ENCODE data around the gene CCND1. TPM values are rescaled to one million over a fixed set of nuclear protein-coding genes. Genes with fewer than 3 reads are reported as not detected.

The CCND1 gene
- total and polyA plus RNA-seq, 10 of the 15 experiments (the other 5 are each of a cell fraction or from before 2014, with no cell fraction given): 0.09 to 6.6 (median 0.59) TPM; not detected in 2

GRCh38 chr11:69652999-69653398 is 12.0 kb downstream of the CCND1 start (continued):
- TF ChIP-seq JUND (IDR thresholded peaks at IDR 0.05; ENCODE audit: low read depth, low read length) (no peak), ZBED1 (IDR thresholded peaks at IDR 0.05; ENCODE audit: borderline replicate concordance) (no peak), STAT1 (conservative IDR thresholded peaks at IDR 0.05) (no peak), CREM (IDR thresholded peaks at IDR 0.05; ENCODE audit: low read depth) (no peak), NFXL1 (IDR thresholded peaks at IDR 0.05; ENCODE audit: borderline replicate concordance) (no peak), HDAC2 (IDR thresholded peaks at IDR 0.05) (no peak)

DNA sequence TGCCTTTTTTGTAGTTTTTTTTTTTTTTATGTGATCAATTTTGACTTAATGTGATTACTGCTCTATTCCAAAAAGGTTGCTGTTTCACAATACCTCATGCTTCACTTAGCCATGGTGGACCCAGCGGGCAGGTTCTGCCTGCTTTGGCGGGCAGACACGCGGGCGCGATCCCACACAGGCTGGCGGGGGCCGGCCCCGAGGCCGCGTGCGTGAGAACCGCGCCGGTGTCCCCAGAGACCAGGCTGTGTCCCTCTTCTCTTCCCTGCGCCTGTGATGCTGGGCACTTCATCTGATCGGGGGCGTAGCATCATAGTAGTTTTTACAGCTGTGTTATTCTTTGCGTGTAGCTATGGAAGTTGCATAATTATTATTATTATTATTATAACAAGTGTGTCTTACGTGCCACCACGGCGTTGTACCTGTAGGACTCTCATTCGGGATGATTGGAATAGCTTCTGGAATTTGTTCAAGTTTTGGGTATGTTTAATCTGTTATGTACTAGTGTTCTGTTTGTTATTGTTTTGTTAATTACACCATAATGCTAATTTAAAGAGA is 12.5 kb downstream of the CCND1 start:
- Histone ChIP-seq H3K9me3 (replicated peaks; ENCODE audit: control insufficient read depth, insufficient read depth, low read length) (no peaks in the 10 kb centered on the region; the same call in 2 of the 3 replicates), H2AFZ (ENCODE audit: control insufficient read depth, low read depth, low read length) (no peak overlapping the region), H3K27ac (ENCODE audit: control insufficient read depth, insufficient read depth) (no peak overlapping the region), H4K20me1 (ENCODE audit: control insufficient read depth, insufficient read depth) (no peaks in the 10 kb centered on the region), H3K27me3 (replicated peaks in 1 of 2; ENCODE audit: control insufficient read depth in 2 of 2, insufficient read depth in 2 of 2, low read length in 1 of 2) (no peaks in the 10 kb centered on the region), H3K4me3 (no peak overlapping the region), H3K4me1 (ENCODE audit: control insufficient read depth, insufficient read depth, low read length) (no peaks in the 10 kb centered on the region), H3K79me2 (ENCODE audit: control insufficient read depth, insufficient read depth, low read length) (no peaks in the 10 kb centered on the region), H3K36me3 (ENCODE audit: control insufficient read depth in 2 of 2, insufficient read depth in 2 of 2, low read length in 1 of 2) (no peaks in the 10 kb centered on the region), H3K9ac (ENCODE audit: control insufficient read depth, insufficient read depth, low read length) (no peak overlapping the region), H3K4me2 (ENCODE audit: control insufficient read depth, insufficient read depth) (no peak overlapping the region)
- no peak for FAIRE-seq
- TF ChIP-seq NR2F1 (conservative IDR thresholded peaks at IDR 0.05) (no peak), KAT2A (conservative IDR thresholded peaks at IDR 0.05; ENCODE audit: control insufficient read depth, low read depth, low read length) (no peak), MXI1 (IDR thresholded peaks at IDR 0.05; ENCODE audit: low read depth, low read length) (no peak), MYC (IDR thresholded peaks at IDR 0.05; ENCODE audit: insufficient read depth, insufficient read length, insufficient replicate concordance, low read length, severe bottlenecking) (no peak), POLR2AphosphoS2 (IDR thresholded peaks at IDR 0.05; ENCODE audit: low read depth, low read length) (no peak), ELK1 (IDR thresholded peaks at IDR 0.05; ENCODE audit: low read depth, low read length) (no peak), BCL11A (IDR thresholded peaks at IDR 0.05; ENCODE audit: low read depth, low read length) (no peak), DPF2 (IDR thresholded peaks at IDR 0.05) (no peak), BACH1 (IDR thresholded peaks at IDR 0.05; ENCODE audit: borderline replicate concordance) (no peak)
- TF ChIP-seq, protein P1, sequence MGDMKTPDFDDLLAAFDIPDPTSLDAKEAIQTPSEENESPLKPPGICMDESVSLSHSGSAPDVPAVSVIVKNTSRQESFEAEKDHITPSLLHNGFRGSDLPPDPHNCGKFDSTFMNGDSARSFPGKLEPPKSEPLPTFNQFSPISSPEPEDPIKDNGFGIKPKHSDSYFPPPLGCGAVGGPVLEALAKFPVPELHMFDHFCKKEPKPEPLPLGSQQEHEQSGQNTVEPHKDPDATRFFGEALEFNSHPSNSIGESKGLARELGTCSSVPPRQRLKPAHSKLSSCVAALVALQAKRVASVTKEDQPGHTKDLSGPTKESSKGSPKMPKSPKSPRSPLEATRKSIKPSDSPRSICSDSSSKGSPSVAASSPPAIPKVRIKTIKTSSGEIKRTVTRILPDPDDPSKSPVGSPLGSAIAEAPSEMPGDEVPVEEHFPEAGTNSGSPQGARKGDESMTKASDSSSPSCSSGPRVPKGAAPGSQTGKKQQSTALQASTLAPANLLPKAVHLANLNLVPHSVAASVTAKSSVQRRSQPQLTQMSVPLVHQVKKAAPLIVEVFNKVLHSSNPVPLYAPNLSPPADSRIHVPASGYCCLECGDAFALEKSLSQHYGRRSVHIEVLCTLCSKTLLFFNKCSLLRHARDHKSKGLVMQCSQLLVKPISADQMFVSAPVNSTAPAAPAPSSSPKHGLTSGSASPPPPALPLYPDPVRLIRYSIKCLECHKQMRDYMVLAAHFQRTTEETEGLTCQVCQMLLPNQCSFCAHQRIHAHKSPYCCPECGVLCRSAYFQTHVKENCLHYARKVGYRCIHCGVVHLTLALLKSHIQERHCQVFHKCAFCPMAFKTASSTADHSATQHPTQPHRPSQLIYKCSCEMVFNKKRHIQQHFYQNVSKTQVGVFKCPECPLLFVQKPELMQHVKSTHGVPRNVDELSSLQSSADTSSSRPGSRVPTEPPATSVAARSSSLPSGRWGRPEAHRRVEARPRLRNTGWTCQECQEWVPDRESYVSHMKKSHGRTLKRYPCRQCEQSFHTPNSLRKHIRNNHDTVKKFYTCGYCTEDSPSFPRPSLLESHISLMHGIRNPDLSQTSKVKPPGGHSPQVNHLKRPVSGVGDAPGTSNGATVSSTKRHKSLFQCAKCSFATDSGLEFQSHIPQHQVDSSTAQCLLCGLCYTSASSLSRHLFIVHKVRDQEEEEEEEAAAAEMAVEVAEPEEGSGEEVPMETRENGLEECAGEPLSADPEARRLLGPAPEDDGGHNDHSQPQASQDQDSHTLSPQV (IDR thresholded peaks at IDR 0.05): no peak
- ATAC-seq: no peak
- in situ Hi-C loops (cut with MboI) (no loop called here), intact Hi-C loops (cut with micrococcal nuclease; ENCODE audit: unreplicated experiment) (no loop called here)
- RAD21 ChIA-PET (ENCODE audit: unreplicated experiment): no interaction called here
- 96% methylated on average over 23 of the region's 23 CpGs for WGBS (ENCODE audit: insufficient coverage, insufficient replicate concordance, low lambda C conversion rate, missing lambda C conversion rate)
- CTCF ChIA-PET: interaction anchor here (1.6 kb wide), 1 partner anchor 17 kb away, joined by 4 read pairs; no protein-coding TSS in a partner anchor
- no peak for DNase-seq (ENCODE audit: low read depth, low spot score)
- SMC1A ChIA-PET (ENCODE audit: uncharacterized antibody, unreplicated experiment): no interaction called here
- POLR2A ChIA-PET: no interaction called here
- BruUV-seq (replicated peaks): no TSS peak
